H9 (cell line): ENCODE results near the gene TEX10. TPM values are rescaled to one million over a fixed set of nuclear protein-coding genes. Genes with fewer than 3 reads are reported as not detected.

Experiments
- DNase-seq: peaks from one replicate; pipeline ENCODE4 v3.0.0-alpha.2; 2017
- H2AFZ ChIP-seq: one replicate; pipeline ENCODE4 v1.6.1; 2013; ENCODE audit warnings: mild to moderate bottlenecking, low read length, control low read depth, moderate library complexity
- H2AK5ac ChIP-seq: 2 replicates; pipeline ENCODE4 v1.6.1; 2013; ENCODE audit warnings: low read length, control low read depth, mixed read lengths; ENCODE audit not compliant: insufficient read length
- H2BK120ac ChIP-seq: one replicate; pipeline ENCODE4 v1.6.1; 2013; ENCODE audit warnings: low read depth, mild to moderate bottlenecking, low read length, control low read depth, inconsistent platforms; ENCODE audit not compliant: poor library complexity, severe bottlenecking
- H2BK12ac ChIP-seq: 2 replicates; pipeline ENCODE4 v1.6.1; 2013; ENCODE audit warnings: low read length, control low read depth, mixed read lengths, low read depth; ENCODE audit not compliant: insufficient read length
- H2BK15ac ChIP-seq: 2 replicates; pipeline ENCODE4 v1.6.1; 2013; ENCODE audit warnings: low read depth, low read length, control low read depth
- H2BK20ac ChIP-seq: one replicate; pipeline ENCODE4 v1.6.1; 2013; ENCODE audit warnings: low read depth, mild to moderate bottlenecking, low read length, control low read depth, inconsistent platforms; ENCODE audit not compliant: poor library complexity, severe bottlenecking
- H2BK5ac ChIP-seq: 2 replicates; pipeline ENCODE4 v1.6.1; 2013; ENCODE audit warnings: low read length, control low read depth, mixed read lengths; ENCODE audit not compliant: insufficient read length
- H3K14ac ChIP-seq: 2 replicates; pipeline ENCODE4 v1.6.1; 2013; ENCODE audit warnings: low read length, control low read depth; ENCODE audit not compliant: insufficient read depth
- H3K18ac ChIP-seq: 2 replicates; pipeline ENCODE4 v1.6.1; 2013; ENCODE audit warnings: low read depth, mild to moderate bottlenecking, mixed read lengths, low read length, control low read depth; ENCODE audit not compliant: insufficient read length
- H3K23ac ChIP-seq: 2 replicates; pipeline ENCODE4 v1.6.1; 2013; ENCODE audit warnings: low read length, control low read depth, mixed read lengths, low read depth; ENCODE audit not compliant: insufficient read length
- H3K23me2 ChIP-seq: 2 replicates; pipeline ENCODE4 v1.6.1; 2013; ENCODE audit warnings: low read depth, mild to moderate bottlenecking, mixed read lengths, low read length, control low read depth; ENCODE audit not compliant: insufficient read length, poor library complexity, severe bottlenecking
- H3K27ac ChIP-seq: 2 replicates; pipeline ENCODE4 v1.5.1; 2013; ENCODE audit warnings: low read length, control low read depth, mixed read lengths, low read depth; ENCODE audit not compliant: insufficient read length
- H3K27me3 ChIP-seq: 2 replicates; pipeline ENCODE4 v1.6.1; 2013; ENCODE audit warnings: low read length, control low read depth, inconsistent platforms; ENCODE audit not compliant: insufficient read depth
- H3K4ac ChIP-seq: 2 replicates; pipeline ENCODE4 v1.6.1; 2013; ENCODE audit warnings: low read depth, mild to moderate bottlenecking, control low read depth, inconsistent platforms, low read length, moderate library complexity
- H3K4me1 ChIP-seq: 2 replicates; pipeline ENCODE4 v1.6.1; 2013; ENCODE audit warnings: low read length, control low read depth, inconsistent platforms; ENCODE audit not compliant: insufficient read depth
- H3K4me2 ChIP-seq: 2 replicates; pipeline ENCODE4 v1.6.1; 2013; ENCODE audit warnings: low read length, control low read depth, mixed read lengths; ENCODE audit not compliant: insufficient read length, insufficient read depth
- H3K56ac ChIP-seq: 2 replicates; pipeline ENCODE4 v1.6.1; 2013; ENCODE audit warnings: low read depth, mild to moderate bottlenecking, mixed read lengths, low read length, control low read depth; ENCODE audit not compliant: insufficient read length
- H3K79me1 ChIP-seq: 2 replicates; pipeline ENCODE4 v1.6.1; 2013; ENCODE audit warnings: low read depth, mild to moderate bottlenecking, moderate library complexity, low read length, control low read depth, inconsistent platforms; ENCODE audit not compliant: insufficient read depth, poor library complexity, severe bottlenecking
- H3K79me2 ChIP-seq: 2 replicates; pipeline ENCODE4 v1.6.1; 2013; ENCODE audit warnings: low read length, control low read depth, inconsistent platforms; ENCODE audit not compliant: insufficient read depth
- H3K9ac ChIP-seq: 2 replicates; pipeline ENCODE4 v1.6.1; 2013; ENCODE audit warnings: low read length, control low read depth, mixed read lengths; ENCODE audit not compliant: insufficient read length; ENCODE audit errors: extremely low read depth
- H3K9me3 ChIP-seq: one replicate; pipeline ENCODE4 v1.6.1; 2013; ENCODE audit warnings: low read depth, low read length, inconsistent platforms; ENCODE audit not compliant: control insufficient read depth
- H3T11ph ChIP-seq: one replicate; pipeline ENCODE4 v1.6.1; 2013; ENCODE audit warnings: mild to moderate bottlenecking, low read length, control low read depth, inconsistent platforms
- H4K20me1 ChIP-seq: one replicate; pipeline ENCODE4 v1.6.1; 2013; ENCODE audit not compliant: control insufficient read depth, insufficient read length, insufficient read depth
- H4K5ac ChIP-seq: 2 replicates; pipeline ENCODE4 v1.6.1; 2013; ENCODE audit warnings: low read depth, mild to moderate bottlenecking, mixed read lengths, low read length, control low read depth; ENCODE audit not compliant: insufficient read length
- H4K8ac ChIP-seq: replicated peaks from 2 replicates; pipeline ENCODE4 v1.6.1; 2013; ENCODE audit warnings: low read length, control low read depth, mixed read lengths, low read depth; ENCODE audit not compliant: insufficient read length
- H4K91ac ChIP-seq: 2 replicates; pipeline ENCODE4 v1.6.1; 2013; ENCODE audit warnings: low read depth, mild to moderate bottlenecking, moderate library complexity, mixed read lengths, low read length, control low read depth; ENCODE audit not compliant: insufficient read length
- H3K27ac Mint-ChIP-seq, 3 experiments: 2 replicates in 2 of 3; 3 replicates in 1 of 3; pipeline ENCODE4 v1.8.0; 2020 to 2021; ENCODE audit warnings: mixed read lengths in 3 of 3, mild to moderate bottlenecking in 1 of 3, moderate library complexity in 1 of 3
- H3K27me3 Mint-ChIP-seq: 2 replicates; pipeline ENCODE4 v1.8.0; 2021; ENCODE audit warnings: low read depth, mild to moderate bottlenecking, moderate library complexity, mixed read lengths
- H3K36me3 Mint-ChIP-seq, 3 experiments: 2 replicates in 2 of 3; 3 replicates in 1 of 3; pipeline ENCODE4 v1.8.0; 2020 to 2021; ENCODE audit warnings: low read depth in 3 of 3, mixed read lengths in 3 of 3; ENCODE audit not compliant: insufficient read depth in 1 of 3
- H3K4me1 Mint-ChIP-seq, 2 experiments: 2 replicates each; pipeline ENCODE4 v1.8.0; 2020; ENCODE audit warnings: mixed read lengths in 2 of 2
- H3K4me3 Mint-ChIP-seq, 2 experiments: 2 replicates in 1 of 2; 3 replicates in 1 of 2; pipeline ENCODE4 v1.8.0; 2020 to 2021; ENCODE audit warnings: mild to moderate bottlenecking in 2 of 2, mixed read lengths in 2 of 2, moderate library complexity in 1 of 2
- H3K9me3 Mint-ChIP-seq, 2 experiments: 2 replicates in 1 of 2; 3 replicates in 1 of 2; pipeline ENCODE4 v1.8.0; 2020; ENCODE audit warnings: mild to moderate bottlenecking in 2 of 2, mixed read lengths in 2 of 2, moderate library complexity in 1 of 2
- CTCF ChIP-seq: fragments of 200-600 bp; sonication (generic); conservative IDR thresholded peaks from 3 replicates; pipeline ENCODE4 v1.8.0; 2021; ENCODE audit warnings: antibody characterized with exemption, mild to moderate bottlenecking
- WGBS: extraction: QIAGEN DNeasy Blood & Tissue Kit; methylation state at CpG from one replicate; pipeline ENCODE4 v1.1.7; 2013; ENCODE audit warnings: missing lambda C conversion rate, low lambda C conversion rate, mixed read lengths; ENCODE audit not compliant: insufficient read length; ENCODE audit errors: extremely low coverage; 5-methylcytosine and 5-hydroxymethylcytosine counted together
- total RNA-seq: library from RNA; stranded (reverse); gene quantifications from 2 replicates; pipeline ENCODE4 v1.2.1, GENCODE V29; 2021

Gene TEX10
- total RNA-seq, 1 experiment from 2014 or later = 70.8 TPM

GRCh38 chr9:100359057-100359456 lies 6.3 kb upstream of the TEX10 start:
- DNase-seq = no peak
- Histone ChIP-seq H3K56ac (no peak overlapping the region), H2BK5ac (no peak overlapping the region), H3K27me3 (no peaks in the 10 kb centered on the region), H4K91ac (no peak overlapping the region), H3K4me1 (no peaks in the 10 kb centered on the region), H3K9me3 (peaks cover 9% of the 10 kb centered on the region), H3K9ac (no peak overlapping the region), H4K8ac (no peak overlapping the region), H3K23ac (no peak overlapping the region), H4K5ac (no peak overlapping the region), H4K20me1 (no peaks in the 10 kb centered on the region), H3K27ac (no peak overlapping the region), H3K23me2 (no peaks in the 10 kb centered on the region), H2BK120ac (no peak overlapping the region), H2BK15ac (no peak overlapping the region), H3K79me1 (no peaks in the 10 kb centered on the region), H3K4me2 (no peak overlapping the region), H3K18ac (no peak overlapping the region), H2AK5ac (no peak overlapping the region), H2BK20ac (no peak overlapping the region), H3K4ac (no peak overlapping the region), H3K14ac (no peak overlapping the region), H3K79me2 (no peaks in the 10 kb centered on the region), H2AFZ (no peak overlapping the region), H2BK12ac (no peak overlapping the region), H3T11ph (no peak overlapping the region)
- no peak overlapping the region for H3K4me3 Mint-ChIP-seq
- peaks cover 18 to 48% (median 28%) of the 10 kb centered on the region in 3 experiments for H3K36me3 Mint-ChIP-seq
- no CpG with 5 or more reads among the region's 3 CpGs for WGBS
- H3K27ac Mint-ChIP-seq = no peak overlapping the region
- H3K27me3 Mint-ChIP-seq = peaks cover 2% of the 10 kb centered on the region; the same call in 1 of the 2 replicates
- H3K4me1 Mint-ChIP-seq = peaks cover 8 to 15% of the 10 kb centered on the region in 2 experiments
- TF ChIP-seq CTCF = no peak
- peaks cover 12 to 27% of the 10 kb centered on the region in 2 experiments for H3K9me3 Mint-ChIP-seq
